HG02571 (cell line): Measurements from ENCODE around the gene KCTD6.

Source experiments
- ATAC-seq: cut with Tn5 transposase; IDR thresholded peaks from one replicate; pipeline ENCODE4 v1.9.1; 2021; ENCODE audit warnings: mild to moderate bottlenecking, moderate library complexity; ENCODE audit not compliant: unreplicated experiment

Gene KCTD6

DNA sequence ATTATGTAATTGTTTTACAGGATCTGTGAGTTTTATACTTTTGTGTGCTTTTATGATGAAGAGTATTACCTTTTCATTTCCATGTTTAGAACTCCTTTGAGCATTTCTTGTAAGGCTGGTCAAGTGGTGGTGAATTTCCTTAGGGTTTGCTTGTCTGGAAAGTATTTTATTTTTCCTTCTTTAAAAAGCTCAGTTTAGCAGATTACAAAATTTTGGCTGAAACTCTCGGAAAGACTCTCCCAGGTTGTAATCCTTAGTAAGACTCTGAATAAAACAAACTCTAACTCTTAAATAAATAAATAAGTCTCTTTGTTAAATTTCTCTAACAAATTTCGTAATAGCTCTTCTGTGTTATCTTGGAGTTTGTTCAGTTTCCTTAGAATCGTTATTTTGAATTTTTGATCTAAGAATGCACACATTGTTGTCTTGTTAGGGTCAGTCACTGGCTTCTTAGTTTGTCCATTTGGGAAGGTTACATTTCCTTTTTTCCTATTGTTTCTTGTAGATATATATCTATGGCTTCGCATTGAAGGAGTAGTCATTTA is 59.8 kb downstream of the KCTD6 start:
- no peak for ATAC-seq
